Stimulated activated CD4-positive, alpha-beta T cell treated with anti-CD3 and anti-CD28 coated beads, Interleukin-1b, Interleukin-23, amount 100 ng/mL, for 48 hours (primary cell): ENCODE measurements around the gene EFCAB7.
"Not testable (repeated sequence)": the region's sequence is repeated elsewhere in the genome, so short reads cannot be mapped to it uniquely, and the experiment has no call there.

Experiments
- DNase-seq: peaks from one replicate; pipeline ENCODE4 v3.0.0-alpha.2; 2020

EFCAB7 gene

DNA sequence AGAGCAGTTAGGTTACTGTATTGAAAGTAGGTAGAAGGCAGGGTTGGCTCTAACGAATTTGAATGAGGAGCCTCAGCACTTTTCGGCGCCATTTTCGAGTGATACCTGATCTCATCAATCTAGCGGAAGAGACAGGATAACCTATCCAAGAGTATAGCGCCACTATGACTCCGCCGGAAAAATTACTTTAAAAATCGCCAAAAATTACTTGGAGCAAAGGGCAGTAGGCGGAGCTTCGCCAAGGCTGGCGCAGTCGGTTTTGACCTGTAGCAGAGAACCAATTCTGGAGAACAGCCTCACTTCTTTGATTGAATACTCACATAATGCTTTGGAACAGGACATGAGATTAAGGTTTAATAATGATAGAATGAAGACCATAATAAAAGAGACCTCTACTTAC is 25.6 kb downstream of the EFCAB7 start:
- DNase-seq: no peak

DNA sequence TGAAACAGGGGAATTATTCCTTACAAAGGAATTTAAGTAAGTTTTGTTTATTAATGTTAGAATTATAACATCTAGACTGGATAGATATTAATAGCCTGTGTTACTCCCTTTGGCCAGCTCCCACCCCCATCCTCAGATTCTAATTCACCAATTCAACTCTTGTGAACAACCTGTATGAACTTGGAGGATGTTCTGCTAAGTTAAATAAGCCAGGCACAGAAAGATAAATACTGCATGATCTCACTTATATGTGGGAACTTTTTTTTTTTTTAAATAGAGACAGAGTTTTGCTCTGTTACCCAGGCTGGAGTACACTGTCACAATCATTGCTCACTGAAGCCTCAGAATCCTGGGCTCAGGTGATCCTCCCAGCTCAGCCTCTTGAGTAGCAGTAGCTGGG is 32.2 kb downstream of the EFCAB7 start:
- no peak for DNase-seq

DNA sequence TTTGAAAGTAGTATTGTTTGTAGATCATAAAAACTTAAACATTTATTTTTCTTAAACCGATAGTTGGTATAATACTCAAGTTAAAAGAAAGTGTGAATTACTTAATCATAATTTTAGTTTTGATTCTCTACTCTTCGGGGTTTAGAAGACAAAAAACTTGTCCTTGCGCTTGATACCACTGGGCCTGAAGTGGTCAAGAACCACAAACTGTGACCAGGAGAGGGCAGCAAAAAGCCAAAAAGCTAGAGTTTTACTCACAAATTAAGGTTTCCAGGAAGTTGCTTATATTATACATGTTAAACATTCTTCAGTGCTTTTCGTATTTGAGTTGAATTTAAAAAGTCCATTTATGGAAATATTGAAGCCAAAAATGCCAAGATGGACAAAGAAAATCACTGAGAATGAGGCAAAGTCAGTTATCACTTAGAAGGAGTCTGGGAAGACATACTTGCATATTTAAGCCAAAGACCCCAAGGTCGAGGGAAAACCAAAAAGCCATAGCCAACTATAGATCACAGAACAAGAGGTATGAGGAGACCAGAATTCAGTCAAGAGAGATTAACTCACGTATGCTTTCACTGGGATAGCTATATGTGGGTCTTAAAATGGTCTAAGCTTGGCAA is 34.2 kb downstream of the EFCAB7 start:
- DNase-seq: peak; percentile 8

DNA sequence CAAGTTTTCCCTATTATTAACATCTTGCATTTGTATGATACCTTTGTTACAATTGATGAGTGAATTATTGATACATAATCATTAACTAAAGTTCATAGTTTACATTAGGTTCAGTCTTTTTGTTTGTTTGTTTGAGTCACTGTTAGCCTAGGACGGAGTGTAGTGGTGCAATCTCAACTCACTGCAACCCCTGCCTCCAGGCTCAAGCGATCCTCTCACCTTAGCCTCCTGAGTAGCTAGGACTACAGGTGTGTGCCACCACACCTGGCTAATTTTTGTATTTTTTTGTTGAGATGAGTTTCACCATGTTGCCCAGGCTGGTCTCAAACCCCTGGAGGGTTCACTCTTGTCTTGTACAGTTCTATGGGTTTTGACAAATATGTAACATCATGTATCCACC is 36.0 kb downstream of the EFCAB7 start:
- DNase-seq: no peak

DNA sequence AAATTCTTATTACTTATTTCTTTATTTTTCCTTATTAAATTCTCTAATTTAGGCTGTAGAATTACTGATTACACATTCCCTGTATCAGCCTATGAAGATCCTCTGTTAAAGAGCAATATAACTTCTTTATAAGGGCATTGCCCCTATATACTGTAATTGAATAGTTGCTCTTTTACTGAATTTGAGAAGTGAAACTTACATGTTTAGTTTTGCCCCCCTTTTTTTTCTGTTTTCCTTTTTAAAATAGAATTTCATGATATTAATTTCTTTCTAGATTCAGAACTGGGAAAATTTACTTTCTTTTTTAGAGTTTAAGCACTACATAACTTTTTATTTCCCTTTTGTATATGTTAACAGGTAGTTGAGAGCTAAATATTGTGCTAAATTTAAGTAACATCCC is 40.4 kb downstream of the EFCAB7 start:
- no peak for DNase-seq

DNA sequence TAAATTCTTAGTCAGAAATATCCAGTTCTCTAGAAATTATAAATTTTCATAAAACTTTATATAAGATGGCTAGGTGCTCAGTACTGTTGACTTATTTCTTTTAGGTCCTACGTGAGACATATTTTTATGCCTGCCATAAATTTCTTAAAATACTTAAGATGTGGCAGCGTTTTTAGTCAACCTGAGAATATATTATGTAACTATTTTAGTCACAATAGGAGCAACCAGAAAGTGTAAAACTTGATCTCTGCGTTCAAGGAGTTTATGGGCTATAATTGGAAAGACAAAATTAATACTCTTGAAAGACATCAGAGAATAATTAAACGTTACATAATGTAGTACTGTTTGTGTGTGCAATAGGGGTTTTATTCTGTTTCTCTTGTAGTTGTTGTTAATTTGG is 45.7 kb downstream of the EFCAB7 start:
- DNase-seq: no peak

DNA sequence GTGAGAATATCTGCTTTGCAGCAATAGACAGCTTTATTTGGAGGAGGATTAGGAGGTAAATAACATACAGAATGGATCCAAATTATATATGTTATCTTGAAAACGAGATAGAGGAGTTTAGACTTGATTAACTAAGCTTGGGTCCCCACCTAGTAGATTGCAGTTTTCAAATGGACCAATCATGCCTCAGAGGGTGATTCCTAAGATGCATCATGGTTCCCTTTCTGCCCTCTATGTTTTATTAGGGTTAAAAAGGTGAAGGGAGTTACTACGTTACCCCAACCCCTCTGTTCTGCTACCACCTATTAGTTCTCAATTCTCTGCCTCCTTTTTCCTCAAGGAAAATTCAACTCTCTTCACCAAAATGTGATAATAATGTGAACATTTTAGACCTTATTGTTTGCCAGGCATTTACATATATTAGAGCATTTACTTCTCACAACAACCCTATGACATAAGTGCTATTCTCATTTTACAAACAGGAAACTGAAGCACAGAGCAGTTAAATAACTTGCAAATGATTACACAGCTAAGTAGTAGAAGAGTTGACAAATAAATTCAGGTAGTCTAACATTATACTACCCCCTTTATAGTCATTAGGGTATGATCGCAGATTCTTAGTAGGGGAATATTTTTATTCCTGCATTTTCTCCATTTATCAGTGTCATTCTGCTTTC is 46.5 kb downstream of the EFCAB7 start:
- DNase-seq: no peak

DNA sequence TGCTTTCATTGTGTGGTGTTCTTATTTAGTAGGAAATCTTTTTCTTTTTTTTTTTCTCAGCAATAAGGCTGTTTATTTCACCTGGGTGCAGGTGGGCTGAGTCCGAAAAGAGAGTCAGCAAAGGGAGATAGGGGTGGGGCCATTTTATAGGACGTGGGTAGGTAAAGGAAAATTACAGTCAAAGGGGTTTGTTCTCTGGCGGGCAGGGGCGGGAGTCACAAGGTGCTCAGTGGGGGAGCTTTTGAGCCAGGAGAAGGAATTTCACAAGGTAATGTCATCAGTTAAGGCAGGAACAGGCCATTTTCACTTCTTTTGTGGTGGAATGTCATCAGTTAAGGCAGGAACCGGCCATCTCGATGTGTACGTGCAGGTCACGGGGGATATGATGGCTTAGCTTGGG is 49.4 kb downstream of the EFCAB7 start:
- DNase-seq: not testable (repeated sequence)

DNA sequence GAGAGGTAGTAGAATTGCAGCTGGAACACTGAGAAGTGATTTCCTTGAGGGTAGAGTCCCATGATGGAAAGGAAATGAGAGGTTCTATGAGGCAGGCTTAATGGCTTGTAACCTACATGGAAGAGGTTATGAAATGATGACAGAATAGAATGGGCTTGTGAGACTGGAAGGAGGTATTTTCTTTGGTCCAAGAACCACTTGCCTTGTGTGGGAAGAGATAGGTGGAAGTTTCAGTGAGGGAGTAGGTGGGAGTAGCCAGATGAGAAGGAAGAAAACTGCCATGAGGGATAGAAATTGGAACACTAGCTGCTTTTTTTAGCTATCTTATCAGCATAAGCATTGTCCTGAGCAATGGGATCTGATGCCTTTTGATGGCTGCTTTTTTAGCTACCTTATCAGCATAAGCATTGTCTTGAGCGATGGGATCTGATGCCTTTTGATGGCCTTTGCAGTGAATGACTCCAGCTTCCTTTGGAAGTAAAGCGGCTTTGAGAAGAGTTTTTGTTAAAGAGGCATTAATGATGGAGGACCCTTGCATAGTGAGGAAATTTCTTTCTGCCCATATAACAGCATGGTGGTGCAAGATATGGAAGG is 51.0 kb downstream of the EFCAB7 start:
- DNase-seq: not testable (repeated sequence)

DNA sequence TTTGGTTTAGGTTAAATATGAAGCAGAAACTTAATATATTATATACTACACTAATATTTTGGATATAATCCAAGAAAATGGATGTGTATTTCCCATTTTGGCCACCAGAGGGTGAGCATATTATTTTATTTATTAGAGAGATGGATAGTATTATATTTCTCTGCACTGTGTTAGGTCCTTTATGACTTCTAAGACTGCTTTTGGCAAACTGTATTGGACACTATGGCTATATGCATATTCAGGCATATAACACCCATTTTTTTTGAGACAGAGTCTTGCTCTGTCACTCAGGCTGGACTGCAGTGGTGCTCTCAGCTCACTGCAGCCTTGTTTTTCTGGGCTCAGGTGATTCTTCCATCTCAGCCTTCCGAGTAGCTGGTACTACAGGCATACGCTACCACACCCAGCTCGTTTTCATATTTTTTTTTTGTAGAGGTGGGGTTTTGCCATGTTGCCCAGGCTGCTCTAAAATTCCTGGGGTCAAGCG is 52.1 kb downstream of the EFCAB7 start:
- no peak for DNase-seq

DNA sequence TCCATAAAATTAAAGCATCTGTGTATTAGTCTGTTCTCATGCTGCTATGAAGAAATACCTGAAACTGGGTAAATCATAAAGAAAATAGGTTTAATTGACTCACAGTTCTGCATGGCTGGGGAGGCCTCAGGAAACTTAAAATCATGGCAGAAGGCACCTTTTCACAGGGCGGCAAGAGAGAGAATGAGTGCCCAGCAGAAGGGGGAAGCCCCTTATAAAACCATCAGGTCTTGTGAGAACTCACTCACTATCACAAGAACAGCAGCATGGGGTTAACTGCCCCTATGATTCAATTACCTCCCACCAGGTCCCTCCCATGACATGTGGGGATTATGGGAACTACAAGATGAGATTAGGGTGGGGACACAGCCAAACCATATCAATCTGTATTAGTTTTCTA is 63.0 kb downstream of the EFCAB7 start:
- DNase-seq: peak; percentile 13

DNA sequence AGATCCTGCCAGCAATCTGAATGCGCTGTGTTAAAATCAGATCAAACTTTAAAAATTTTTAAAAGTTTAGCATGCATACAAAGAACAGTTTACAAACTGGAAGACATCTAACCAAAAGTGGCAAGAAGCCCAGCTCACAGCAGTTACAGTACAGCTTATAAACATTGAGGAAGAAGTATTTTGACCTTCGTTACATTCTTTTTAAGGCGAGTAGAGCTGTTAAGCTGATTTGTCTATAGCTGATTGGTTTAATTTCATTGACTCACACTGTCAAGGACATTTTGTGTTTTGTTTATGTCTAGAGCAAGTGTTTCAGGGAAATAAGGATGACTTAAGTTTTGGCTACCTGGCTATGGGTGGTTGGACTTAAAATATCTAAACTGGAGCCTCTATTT is 66.8 kb downstream of the EFCAB7 start:
- no peak for DNase-seq

DNA sequence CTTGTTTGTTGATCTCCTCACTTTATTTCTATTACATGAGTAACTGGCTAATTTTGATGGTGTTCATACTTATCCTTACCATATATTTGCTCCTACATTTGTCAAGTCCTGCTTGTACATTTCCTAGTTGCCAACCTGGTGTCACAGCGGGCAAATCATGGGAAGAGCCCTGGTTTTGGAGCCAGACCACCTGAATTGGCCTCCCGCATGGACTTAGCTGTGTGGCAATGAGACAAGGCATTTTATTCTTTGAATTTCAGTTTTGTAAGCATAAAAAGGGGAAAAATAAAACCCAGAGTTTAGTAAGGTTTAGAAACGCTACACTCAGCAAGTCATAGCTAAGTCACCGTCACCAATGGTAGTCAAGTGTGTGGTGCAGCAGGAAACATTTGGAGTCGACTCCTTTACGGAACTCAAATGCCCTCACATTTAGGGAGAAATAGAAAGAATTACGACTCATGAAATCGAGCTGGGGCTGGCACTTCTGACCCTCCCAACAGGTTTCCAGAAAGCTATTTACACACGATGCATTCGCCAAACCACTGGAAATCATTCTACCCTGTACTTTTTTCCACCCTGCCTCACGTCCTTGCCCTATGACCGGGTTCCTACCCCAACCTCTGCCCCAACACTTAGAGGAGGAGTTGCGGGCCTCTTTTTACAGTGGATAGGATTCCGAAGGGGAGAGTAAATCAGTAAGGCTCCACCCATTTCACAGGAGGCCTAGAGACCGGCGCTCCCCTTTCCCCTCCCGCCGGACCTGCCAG is 69.4 kb downstream of the EFCAB7 start:
- peak; percentile 55 for DNase-seq

DNA sequence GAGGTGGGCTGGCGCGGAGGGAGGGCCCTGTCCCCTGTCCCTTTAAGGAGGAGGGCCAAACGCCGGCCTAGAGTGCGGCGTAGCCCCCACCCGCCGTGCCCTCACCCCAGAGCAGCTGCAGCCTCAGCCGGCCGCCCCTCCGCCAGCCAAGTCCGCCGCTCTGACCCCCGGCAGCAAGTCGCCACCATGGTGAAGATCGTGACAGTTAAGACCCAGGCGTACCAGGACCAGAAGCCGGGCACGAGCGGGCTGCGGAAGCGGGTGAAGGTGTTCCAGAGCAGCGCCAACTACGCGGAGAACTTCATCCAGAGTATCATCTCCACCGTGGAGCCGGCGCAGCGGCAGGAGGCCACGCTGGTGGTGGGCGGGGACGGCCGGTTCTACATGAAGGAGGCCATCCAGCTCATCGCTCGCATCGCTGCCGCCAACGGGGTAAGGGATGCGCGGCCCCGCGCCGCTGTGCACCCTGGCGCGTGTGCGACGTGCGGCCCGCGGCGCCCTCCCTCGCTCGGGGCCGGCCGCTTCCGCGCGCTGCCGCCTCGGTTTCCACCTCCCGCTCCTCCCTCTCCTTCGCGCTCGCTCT is 70.1 kb downstream of the EFCAB7 start, which contains the start of gene PGM1:
Gene PGM1 (plus strand): TSS at position 109 of the 583 bp plus-strand sequence. CDS start 78 bp downstream, at position 187.
- DNase-seq: peak; percentile 79

DNA sequence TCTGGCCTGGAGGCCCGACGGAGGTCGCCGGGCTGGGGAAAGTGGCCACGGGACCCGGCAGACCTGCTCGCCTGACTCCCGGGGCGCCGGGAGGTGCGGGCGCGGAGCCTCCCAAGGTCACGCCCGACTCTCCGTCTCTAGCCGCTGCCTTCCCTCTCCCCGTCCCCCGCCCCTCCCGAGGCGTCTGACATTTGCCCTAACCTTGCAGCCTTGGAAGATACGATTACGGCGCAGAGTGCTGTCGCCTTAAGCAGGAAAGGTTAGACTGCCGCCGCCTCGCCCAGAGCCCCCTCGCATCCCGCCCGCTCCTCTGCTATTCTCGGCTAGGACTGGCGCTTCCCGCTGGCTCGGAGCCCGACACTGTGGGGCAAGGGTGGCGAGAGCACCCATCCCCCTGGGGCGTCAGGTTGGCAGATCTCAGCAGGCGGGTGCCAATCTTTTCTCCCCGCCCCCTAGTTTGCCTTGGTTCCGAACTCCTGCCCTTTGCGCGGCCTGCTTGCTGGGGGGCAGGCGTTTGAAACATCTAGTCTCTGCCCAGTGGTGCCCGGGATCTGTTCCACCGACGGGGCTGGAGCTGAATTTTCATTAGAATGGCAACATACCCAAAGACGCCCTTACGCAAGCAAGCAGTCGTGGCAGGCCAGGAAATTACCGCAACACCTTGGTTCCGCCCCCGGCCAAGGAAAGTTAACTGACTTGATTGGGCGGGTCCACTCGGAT is 70.7 kb downstream of the EFCAB7 start:
- peak; percentile 82 for DNase-seq

DNA sequence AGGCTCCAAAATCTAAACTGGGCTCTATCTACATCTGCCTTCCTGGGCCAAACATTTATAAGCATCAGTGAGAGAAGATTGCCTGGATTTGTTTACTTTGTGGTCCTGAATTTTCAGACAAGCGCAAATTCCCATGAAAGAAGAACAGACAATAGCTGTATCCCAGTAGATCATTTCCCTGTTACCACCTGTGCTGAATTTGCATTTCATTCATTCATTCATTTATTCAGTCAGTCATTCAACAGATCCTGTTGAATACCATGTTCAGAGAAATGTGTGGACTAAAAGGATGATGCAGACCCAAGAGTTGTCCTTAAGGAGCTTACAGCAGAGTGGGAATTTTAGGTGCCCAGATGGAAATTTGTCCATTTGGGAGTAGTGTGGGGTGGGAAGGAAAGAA is 72.1 kb downstream of the EFCAB7 start:
- no peak for DNase-seq

DNA sequence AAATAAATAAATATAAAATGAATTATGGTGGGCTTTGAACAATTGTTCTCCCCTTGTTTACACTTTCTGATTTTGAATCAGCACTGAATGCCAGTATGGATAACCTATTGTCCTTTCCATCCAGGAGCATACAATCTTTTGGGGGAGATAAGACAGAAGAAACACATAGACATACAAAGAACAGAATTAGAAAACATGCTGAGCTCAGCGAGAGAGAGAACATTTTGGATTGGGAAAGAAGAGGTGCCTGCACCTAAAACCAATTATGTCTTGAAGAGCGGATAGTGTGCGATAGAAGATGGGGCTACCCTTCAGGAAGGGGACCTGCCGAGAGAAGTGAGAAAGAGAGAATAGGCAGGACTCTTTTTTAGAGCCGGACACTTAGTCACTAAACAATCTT is 76.5 kb downstream of the EFCAB7 start:
- DNase-seq: no peak

DNA sequence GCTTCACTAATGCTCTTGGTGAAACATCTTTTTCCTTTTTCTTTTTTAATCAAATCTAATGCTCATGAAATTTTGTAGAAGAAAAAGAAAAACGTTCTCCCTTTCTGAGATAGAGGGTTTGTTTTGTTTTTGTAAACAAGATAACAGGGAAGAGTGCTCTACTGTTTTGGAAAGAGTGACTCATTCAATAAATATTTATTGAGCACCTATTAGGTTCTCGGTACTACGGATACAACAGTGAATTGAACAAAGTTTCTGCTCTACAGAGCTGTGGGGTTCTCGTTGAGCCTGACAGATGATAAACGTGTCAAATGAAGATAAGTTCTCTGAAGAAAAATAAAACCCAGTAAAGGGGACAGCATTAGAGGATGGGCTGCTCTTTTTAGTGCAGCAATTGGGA is 76.9 kb downstream of the EFCAB7 start:
- DNase-seq: no peak

DNA sequence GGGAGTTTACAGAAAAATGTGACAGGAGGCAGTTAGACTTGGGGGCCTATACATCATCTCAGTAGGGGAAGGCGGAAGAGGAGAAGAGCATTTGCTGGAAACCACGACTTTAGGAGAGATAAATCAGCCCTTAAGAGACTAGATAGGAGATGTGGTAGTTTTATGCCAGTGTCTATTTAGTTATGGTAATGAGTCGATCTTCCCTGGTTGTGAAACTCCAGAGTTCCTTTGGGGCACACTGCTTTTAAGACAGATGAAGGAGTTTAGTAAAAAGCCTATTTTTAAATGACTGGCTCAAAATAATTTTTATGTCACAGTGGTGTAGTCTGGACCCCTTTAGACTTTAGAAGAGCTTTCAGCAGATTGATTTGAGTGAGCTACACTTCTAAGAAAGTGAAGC is 77.7 kb downstream of the EFCAB7 start:
- DNase-seq: no peak

DNA sequence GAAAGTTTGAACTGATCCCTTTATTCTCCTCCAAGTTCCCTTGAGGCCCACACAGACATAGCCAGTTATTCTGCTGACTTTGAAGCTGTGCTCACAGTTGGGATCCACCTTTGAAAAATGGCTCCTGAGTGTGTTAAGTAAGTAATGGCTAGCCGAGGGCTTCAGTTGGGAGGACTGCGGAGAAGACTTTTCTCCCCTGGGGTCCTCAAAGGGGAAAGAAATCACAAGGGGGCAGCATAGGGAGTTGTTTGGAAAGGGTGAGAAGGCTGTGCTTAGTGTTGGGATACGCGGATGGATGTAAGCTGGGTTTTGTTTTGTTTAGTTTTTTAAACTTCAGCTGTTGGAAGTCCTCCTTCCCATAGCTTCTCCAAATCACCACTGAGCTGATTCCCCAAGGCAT is 78.1 kb downstream of the EFCAB7 start:
- DNase-seq: no peak

DNA sequence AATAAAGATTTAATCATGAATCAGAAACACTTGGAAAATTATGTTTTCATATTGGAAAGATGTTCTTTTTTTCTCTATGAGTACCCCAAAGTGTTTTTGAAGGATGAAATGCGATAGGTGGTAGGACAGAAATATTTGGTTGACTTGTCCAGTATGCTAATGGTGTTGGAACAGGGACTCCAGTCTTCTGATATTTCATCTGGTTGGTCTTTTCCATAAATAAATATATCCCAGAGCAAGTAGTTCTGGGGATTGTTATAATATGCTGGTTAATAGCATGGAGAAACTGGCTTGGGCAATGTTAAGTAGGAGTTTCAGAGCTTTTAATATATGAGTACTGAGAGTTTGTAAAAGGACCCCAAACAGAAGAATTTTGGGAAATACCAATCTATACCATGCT is 78.6 kb downstream of the EFCAB7 start:
- DNase-seq: no peak

DNA sequence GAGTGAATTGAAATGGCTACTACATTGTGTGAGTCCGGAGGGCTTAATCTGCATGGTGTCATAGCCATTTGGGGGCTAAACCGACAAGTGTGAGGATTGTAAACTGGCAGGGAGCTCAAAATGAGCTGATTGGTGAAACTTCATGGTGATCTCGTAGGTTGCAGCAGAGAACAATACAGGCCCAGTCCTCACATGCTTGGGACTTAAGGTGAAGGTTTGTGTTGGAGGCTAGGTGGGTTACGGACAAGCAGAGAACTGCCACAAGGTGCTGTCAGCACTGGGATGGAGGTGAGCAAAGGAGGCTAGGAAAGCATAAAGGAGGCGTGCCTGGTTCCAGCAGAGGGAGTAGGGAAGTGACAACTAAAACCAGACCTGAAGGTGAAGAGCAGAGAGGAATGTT is 79.3 kb downstream of the EFCAB7 start:
- DNase-seq: no peak

DNA sequence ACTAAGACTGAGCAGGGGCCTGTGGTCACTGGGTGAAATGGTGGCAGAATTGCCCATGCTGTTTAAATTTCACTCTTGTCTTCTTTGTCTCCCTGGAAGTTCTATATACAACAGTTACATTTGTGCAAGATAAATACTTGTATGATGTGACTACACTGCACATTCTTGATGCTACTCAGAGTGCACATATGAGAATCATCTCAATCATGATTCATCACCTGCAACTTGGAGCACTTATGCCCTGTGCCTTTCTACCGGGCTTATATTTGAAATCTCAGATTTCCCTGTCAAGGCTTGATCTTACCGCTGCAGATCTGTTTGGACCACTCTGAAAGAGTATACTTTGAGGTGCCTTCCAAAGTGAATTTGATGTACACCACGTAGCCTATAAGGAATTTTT is 80.5 kb downstream of the EFCAB7 start:
- no peak for DNase-seq
